GM18517 (cell line): Measurements from ENCODE around the gene KCNK10.
"Not testable (repeated sequence)": the region's sequence is repeated elsewhere in the genome, so short reads cannot be mapped to it uniquely, and the experiment has no call there.

Source experiments
- ATAC-seq: cut with Tn5 transposase; IDR thresholded peaks from one replicate; pipeline ENCODE4 v1.9.1; 2021; ENCODE audit warnings: mild to moderate bottlenecking, moderate library complexity; ENCODE audit not compliant: unreplicated experiment

Gene KCNK10

DNA sequence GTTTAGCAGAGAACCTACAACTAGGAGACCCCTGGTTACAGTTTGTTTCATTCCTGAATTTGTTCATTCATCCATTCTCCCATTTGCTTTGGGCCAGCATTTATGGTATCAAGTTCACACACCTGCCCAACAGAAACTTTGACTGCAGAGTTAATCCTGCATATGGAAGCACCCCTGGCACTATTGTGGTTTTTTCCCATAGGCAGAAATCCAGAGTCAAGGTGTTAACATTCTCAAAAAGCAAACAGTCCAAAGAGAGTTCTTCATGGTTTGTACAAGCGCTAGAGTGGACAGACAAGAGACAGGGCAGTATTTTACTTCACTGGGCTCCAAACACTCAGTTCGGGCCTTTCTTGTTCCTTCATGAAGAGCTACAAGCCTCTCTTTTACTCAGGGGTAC lies 51.9 kb downstream of the KCNK10 start:
- no peak for ATAC-seq

DNA sequence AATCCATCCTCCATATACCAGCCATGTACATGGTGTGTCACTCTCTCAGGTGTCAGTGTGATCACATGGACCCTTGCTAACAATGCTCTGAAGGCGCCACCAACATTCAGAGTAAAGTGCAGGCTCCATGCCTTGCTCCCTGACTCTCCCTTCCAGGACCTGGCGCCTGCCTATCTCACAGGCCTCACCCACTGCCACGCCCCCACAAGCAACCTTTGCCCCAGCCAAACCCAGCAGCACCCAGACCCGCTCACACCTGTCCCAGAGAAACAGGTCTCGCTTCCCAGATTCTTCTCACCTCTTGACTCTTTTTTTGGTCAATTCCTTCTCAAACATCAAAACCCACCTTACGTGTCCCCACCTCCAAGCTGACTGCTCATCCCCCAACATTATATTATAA lies 52.3 kb downstream of the KCNK10 start:
- ATAC-seq = no peak

DNA sequence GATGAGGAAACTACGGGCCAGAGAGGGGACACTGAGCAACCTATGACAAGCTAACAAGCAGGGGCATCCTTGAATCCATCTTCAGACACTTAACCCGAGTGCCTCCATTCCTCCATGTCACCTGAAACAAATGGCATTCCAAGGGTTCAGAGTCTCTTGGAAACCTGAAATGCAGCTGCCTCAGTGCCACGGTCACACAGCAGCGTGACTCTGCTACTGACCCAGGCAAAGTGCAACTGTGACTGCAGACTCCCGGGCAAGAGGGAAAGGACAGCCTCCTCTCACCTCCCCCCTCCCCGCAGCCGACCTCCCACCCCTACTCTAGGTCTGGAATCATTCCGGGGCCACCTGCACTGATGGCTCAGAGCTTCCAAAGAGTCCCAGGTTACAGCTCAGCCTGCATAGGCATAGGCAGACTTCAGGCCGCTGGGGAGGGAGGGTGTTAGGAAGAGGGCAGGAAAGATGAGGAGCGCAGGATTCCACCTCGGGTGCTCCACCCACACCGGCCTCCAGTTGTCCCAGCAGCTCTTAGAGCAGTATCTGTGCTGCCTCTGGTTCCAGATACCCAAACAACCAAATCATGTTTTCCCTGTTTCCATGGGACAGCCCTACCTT lies 53.2 kb downstream of the KCNK10 start:
- ATAC-seq = no peak

DNA sequence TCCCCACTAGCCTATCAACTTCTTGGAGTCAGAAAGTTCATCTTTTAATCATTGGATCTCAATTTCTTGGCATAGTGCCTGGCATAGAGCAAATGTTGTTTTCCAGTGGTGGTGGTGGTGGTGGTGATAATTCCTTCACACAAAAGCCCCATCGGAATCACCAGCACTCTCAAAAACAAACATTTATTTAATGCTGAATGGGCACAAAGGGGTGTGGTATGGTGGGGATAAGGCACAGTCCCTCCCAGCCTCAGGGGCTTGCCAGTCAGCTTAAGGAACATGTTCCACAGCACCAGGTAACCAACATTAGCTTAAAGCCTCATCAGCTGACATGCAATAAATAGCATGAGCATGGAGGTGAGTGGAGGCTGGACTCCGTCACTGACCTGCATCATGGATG lies 56.6 kb downstream of the KCNK10 start:
- ATAC-seq = no peak

DNA sequence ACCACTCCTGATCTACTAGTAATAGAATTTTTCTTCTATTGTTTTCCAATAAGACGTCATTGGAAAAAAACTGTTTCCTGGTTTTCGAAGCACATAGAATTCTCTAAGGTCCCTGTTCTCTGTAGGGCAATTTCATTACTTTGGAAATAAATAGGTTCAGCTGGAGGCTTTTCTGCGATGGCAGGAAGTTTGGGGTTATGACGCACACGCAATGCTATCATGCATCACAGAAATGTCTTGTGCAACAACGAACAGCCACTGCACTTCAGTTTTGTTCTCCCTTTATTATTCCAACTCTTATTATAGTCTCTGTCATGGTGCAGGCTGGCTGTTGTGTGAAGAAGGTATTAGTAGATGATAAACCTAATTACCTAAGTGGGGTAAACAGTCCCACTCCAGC lies 59.0 kb downstream of the KCNK10 start:
- no peak for ATAC-seq

DNA sequence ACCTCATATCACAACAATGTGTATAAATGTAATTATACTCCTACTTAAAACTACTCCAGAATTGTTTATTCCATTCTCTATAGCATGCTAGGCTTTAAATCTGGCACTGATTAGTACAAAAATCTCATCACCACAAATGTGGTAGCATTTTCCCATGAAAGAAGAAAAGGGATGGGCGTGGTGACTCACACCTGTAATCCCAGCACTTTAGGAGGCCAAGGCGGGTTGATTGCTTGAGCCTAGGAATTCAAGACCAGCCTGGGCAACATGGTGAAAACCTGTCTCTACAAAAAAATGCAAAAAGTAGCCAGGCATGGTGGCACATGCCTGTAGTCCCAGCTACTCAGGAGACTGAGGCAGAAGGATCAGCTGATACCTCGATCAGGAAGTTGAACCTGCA lies 61.8 kb downstream of the KCNK10 start:
- ATAC-seq = not testable (repeated sequence)

DNA sequence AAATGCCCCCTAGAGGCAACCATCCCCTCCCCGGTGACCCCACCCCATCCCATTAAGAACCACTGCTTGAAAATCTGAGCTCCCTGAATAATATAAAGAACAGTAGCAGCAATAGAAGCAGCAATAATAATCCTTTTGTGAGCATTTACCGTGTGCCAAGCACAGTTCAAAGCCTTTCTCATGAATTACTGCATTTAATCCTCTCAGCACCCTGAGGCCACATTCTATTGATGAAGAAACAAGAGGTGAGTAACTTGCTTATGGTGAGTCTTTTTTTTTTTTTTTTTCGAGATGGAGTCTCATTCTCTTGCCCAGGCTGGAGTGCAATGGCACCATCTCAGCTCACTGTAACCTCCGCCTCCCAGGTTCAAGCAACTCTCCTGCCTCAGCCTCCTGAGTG lies 65.0 kb downstream of the KCNK10 start:
- no peak for ATAC-seq

DNA sequence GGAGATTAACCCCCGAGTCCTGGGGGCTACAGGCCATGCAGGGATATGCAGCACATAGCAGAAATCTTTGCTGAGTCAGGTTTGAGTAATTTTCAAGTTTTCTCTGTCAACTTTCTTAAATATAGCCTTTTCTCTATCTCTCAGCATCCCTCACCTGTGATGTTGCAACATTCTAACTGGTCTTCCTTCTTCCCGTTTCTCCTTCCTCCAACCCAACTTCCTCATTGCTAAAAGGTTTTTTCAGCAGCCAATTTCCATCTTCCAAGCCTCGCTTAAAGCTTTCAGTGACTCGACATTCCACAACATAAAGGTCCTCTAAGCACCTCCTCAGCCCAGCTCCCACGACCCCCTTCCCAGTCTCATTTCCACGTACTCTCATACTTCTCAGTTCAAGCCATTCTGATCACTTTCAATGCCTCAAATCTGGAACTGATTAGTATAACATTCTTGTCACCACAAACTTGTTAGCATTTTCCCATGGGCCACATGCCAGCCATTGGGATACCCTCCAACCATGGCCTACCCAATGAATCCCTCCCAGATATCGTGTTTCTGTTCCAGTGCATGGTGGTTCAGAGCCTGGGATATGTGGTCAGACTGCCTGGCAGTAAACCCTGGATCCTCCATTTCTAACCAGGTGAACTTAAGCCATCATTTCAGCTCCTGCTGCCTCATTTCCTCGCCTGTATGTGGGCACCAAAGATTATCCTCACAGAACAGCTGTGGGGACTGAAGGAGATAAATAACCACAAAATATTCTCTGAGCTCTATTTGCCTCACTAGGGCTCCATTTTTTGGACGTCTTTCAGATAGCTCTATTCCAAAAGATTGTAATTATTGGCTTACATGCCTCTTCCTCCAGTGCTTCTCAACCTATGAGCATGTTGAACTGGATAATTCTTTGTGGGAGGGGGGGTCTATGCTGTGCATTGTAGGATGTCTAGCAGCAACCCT lies 65.8 kb downstream of the KCNK10 start:
- ATAC-seq = no peak

DNA sequence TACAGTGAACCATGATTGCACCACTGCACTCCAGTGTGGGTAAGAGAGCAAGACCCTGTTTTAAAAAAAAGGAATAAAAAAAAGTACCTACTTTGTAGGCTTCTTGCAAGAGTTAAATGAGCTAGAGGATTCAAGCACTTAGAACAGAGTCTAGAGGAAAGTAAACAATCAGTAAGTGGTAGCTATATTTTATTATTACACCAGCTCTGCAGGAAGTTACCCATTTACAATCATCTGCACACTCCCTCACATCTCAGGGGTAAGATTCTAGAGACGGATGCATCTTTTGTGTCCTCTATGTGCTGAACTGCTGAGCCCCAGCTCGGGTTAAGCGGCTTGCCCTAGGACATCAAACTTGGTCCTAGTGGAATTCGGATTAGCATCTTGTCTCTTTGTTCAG lies 67.3 kb downstream of the KCNK10 start:
- ATAC-seq = no peak

DNA sequence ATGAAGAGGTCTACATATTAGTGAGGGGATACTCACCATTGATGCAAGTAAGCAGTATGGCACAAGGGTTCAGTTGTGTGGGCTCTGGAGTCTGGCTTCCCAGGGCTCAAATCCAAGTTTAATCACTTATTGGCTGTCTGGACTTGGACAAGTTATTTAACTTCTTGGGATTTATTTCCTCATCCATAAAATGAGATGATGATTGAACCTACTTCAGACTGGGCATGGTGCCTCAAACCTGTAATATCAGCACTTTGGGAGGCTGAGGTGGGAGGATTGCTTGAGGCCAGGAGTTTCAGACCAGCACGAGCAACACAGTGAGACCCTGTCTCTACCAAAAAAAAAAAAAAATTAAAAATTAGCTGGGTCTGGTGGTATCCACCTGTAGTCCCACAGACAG lies 67.9 kb downstream of the KCNK10 start:
- ATAC-seq = no peak

DNA sequence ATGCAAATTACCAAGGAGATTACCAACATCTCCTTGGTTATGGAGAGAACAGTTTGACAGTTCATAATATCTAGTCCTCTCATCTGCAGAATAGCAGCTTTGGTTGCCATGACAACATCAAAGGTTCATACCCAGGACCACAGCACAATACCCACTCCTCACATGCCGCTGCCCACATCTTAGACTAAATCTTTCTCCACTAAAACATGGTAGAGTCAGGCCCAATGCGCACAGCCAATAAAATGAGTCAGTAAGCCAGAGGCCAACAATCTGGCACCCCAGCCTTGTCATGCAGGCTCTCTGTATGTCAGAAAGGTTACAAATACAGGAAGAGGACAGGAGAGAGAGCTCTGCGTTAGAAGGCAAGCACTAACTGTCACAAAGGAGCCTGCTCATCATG lies 70.6 kb downstream of the KCNK10 start:
- ATAC-seq = no peak

DNA sequence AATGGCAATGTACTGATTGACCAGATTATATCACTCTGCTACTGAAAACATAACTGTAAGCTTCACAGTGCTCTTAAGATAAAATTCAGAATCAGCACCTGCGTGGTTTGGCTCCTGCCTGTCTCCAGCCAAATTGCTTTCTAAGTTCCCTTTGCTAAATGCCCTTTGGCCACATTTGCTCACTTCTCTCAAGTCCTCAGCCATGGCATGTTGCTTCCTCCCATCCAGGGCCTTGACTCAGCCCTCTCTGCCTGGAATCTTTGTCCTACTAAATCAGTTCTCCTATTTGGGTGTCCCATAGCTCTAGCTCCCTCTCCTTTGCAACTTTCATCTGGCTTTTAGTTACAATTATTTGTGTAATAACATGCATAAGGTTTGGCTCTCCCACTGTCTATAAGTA lies 71.4 kb downstream of the KCNK10 start:
- ATAC-seq = no peak

DNA sequence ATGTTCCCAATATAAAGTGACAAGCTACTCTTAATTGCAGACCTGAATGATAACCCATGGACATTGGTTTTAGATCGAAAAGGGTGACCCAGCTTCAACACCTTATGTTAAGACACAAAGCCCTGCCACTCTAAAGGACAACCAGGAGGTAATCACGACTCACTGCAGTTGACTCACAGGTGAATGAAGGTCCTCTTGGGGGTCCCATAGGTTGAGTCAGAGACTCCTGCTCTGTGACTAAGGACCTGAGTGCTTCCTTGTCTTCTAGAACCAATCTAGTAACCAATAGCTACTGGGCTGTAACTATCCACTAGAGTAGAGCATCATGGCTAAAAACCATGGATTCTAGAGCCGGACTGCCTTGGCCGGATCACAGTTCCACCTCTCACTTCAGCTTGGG lies 73.8 kb downstream of the KCNK10 start:
- no peak for ATAC-seq

DNA sequence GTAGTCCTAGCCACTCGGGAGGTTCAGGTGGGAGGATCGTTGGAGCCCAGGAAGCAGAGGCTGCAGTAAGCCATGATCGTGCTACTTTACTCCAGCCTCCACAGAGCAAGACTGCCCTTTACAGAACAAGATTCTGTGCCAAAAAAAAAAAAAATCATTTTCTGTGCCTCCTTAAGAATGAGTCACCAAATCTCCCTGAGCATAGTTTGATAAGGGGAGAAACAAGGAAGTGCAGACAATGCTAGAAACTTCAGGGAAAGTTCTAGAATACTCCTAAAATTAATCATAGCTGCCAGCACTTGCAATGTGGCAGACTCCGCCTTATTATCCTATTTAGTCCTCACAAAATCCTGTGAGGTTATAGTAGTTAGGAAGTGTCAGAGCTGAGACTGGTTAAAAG lies 74.5 kb downstream of the KCNK10 start:
- no peak for ATAC-seq

DNA sequence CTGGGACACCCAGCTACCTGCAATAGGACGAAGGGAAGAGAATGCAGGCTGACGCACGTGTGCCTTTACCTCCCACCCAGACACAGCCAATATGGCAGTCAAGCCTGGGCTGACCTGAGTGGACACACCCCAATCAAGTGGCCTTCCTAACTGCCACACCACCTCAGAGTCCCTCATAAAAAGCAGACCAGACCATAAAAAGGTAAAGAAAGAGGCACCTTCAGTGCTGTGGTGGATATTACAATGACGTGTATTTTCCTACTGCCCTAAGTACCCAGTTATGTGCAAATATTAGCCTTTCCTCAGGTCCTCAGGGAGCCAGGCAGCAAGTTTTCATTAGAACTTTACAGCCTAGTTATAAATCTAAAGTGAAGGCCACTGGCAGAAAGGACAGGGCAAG lies 75.8 kb downstream of the KCNK10 start:
- no peak for ATAC-seq

DNA sequence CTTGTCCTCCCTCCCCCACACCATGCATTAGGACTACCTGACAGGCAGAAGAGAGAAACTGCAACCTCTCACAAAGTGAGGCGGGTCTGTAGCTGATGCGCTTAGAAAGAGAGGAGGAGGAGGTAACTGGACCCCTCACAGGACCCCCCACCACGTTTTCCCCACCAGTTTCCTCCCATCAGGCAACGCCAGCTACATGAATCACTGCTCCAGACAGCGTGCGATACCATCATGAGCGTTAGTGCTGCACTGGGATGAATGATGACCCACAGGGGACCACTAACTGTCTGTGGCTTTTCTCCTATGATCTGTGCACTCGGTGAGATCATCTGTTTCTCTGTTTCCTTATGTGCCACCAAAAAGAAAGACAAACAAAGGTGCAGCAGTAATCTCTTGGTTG lies 77.7 kb downstream of the KCNK10 start:
- ATAC-seq = no peak

DNA sequence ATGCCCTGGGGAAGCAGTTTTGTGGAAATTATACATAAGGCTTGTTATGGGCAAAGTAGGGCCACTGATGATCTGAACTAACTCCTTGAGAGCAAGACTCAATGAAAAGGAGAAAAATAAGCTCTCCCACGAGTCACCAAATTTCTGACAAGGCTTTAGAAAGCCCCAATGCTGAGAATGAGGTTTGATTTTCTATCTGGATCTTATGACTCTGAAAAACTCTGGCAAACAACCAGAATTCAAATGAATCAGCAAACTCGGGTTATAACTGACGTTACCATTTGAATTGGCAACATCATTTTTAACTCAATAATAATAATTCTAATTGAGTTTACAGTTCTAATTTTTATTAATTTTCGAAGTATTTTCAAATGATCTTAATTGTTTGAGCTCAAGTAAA lies 79.1 kb downstream of the KCNK10 start:
- ATAC-seq = no peak

DNA sequence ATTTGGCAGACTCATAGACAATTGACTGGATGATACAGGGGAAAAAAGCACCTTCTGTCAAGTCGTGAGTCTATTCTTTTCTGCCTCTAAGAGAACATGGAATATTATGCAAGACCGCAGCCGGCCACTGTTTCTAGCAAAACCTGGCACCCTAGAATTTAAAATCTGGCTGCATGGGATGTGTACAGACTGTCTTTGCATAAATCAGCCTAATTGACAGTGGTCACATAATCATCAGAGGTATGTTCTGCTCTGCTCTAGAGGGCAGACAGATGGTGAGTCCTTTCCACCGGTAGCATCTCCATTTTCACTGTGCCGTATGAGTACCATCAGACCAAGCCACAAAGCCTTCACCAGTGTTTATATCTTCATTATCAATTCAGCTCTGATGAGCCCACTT lies 80.6 kb downstream of the KCNK10 start:
- no peak for ATAC-seq

DNA sequence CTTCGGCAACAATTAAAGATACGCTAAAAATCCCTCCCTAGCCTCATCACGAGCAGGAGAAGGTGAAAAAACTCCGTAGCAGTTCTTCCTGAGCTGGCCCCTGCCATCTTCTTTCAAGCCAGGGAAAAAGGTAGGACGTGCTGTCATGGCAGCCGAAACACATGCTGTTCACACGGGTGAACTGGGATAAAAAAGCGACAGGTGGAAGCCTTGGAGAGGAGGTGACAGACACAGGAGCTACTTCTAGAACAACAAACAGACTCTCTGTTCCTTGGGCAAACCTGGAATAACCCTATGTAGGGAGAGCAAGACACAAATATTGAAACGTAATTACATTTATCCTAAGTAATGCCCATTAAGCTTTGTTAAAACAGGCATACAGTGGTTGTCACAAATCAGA lies 81.3 kb downstream of the KCNK10 start:
- ATAC-seq = no peak

DNA sequence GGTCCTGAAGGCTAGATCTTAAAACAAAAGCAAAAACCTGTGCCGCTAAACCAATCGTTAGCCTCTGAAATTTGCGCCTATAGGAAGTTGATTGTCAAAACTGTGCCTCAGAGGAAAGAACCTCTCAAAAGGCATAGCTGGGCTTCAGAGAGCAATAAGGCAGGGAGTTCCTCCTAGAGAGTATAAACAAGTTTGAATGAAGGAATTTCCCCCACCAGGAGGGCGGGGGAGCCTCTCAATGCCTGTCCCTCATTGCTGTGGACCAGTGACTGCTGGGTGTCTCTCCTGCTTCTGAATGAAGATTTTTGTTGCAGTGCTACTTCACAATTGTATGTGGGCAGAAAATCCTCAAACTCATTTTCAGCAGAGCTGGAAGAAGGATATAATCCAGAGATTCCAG lies 88.6 kb downstream of the KCNK10 start:
- ATAC-seq = no peak

DNA sequence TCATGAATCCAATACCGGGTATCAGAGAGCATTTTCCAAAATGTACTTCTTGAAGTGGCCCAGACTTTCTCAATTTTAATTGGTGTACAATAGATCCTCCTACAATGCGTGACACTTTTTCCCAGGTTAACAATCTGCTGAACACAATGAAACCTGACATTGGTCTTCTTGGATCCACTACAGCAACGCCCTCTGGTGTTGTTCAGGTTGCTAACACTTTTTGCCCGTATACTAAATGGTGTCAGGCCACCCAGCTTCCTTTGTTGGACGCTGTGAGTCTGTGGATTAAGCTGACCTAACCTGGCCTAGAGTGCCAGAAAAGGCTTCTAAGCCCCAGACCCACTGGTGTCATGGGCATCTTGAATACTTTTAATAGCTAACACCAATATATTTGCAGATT lies 89.2 kb downstream of the KCNK10 start:
- peak; percentile 53 for ATAC-seq

DNA sequence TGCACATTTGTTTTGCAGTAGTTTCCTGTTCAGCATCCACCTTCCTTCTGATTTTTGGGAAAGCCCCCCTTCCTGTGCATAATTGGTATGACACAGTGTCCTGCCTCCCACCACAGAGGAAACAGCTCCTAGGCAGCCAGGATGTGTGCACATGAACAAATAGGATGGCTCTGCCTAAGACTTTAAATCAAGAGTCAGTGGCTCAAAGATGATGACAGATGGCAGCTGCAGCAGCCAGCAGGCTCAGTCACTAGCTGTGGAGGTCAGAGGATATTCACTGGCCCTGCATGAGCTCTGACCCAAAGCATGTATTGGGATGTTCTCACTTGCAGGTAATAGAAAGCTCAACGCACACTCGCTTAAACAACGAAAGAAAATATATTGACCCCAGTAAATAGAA lies 90.3 kb downstream of the KCNK10 start:
- ATAC-seq = no peak

DNA sequence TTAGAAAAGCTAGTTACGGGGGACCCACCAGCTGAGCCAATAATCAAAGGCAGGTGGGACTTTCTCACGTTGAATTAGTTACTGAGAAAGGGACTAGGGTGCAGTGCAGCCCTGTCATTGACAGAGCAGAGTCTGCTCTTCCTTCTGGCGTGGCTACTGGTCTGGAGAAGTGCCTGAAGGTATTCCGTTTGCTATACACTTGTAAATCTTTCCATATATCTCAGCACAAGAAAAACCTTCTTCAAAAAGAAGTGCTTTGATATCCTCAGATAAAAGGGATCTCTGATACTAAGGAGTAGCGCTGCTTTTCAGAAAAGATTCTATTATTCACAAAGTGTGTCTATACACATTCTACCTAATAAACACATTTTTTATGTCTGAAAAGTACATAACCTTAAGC lies 91.5 kb downstream of the KCNK10 start:
- ATAC-seq = no peak
